GM08714 (cell line): ENCODE results near the gene RSF1.

Experiments used
- H3K4me3 ChIP-seq: fragments of 200-500 bp; sonication (Bioruptor generic); 2 replicates; pipeline ENCODE4 v1.5.1; 2014; ENCODE audit warnings: mild to moderate bottlenecking, low read length, inconsistent platforms
- ZNF274 ChIP-seq: IDR thresholded peaks from 2 replicates; pipeline ENCODE4 v1.6.1; 2012; ENCODE audit warnings: mild to moderate bottlenecking, low read depth, low read length

RSF1 gene

DNA sequence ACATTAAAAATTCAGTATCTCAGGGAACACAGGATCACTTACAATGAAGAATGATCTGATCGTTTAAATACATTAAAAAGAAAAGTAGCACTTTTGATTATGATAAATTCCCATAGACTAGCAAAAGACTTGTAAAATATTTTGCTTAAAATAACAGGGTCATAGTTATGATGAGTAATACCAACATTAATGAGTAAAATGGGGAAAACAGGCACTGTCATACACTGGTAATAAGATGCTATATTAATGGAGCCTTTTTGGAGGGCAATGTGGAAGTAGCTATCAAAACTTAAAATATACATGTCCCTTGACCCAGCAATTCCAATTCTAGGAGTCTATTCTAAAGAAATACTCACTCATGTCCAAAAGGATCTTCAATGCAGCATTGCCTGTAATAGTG lies 121.1 kb downstream of the RSF1 start:
- no peak for TF ChIP-seq ZNF274
- no peak overlapping the region for H3K4me3 ChIP-seq

DNA sequence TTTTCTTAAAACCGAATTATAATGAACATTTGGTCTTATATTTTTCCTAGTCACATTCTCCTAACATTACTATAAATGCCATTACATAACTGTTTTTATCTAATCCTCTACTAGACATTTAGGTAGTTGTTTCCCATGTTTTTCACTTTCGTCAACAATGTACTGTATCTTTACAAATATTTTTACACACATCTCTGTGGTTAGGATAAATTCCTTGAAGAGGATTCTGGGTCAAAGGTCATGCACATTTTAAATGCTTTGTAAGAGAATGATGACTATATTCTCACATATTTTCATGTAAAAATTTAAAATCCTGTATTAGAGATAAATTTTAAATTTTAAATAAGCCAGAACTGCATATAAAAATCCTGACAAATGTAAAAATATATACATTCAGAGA lies 121.6 kb downstream of the RSF1 start:
- TF ChIP-seq ZNF274, result no peak

DNA sequence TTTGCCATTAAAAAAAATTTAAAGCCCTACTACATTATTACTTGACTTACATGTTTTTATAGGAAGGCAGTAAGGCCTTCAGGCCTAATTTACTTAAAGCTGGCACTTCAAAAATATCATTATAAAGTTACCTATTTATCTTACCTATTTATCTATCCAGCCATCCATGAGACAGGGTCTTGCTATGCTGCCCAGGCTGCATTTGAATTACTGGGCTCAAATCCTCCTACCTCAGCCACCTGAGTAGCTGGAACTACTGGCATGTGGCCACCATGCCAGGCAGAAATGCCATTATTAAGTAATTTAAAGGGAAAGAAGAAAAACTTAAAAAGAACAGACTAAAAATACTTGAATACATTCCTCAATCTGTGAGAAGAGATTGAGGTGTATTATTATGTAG lies 122.7 kb downstream of the RSF1 start:
- no peak for TF ChIP-seq ZNF274
- H3K4me3 ChIP-seq, result no peak overlapping the region

More for the DNA sequence above, 121.6 kb downstream of the RSF1 start:
- H3K4me3 ChIP-seq, result no peak overlapping the region

DNA sequence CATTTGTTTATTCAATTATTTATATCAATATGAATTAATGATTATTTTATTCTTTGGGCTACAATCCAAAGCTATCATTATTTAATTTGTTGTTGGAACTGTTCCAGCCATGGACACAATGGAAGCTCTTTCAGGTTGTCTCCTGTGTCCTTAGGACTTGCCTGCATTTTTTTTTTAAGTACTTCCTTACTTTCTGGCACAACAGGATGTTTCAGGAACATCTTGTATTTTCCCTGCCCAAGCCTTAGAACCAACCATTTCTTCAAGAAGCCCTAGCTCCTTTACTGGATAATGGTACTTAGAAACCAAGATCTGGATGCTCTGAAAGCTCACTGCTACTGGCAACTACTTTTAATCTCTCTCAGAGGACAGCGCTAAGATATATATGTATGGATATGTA lies 125.1 kb downstream of the RSF1 start:
- H3K4me3 ChIP-seq, result no peak overlapping the region
- no peak for TF ChIP-seq ZNF274

DNA sequence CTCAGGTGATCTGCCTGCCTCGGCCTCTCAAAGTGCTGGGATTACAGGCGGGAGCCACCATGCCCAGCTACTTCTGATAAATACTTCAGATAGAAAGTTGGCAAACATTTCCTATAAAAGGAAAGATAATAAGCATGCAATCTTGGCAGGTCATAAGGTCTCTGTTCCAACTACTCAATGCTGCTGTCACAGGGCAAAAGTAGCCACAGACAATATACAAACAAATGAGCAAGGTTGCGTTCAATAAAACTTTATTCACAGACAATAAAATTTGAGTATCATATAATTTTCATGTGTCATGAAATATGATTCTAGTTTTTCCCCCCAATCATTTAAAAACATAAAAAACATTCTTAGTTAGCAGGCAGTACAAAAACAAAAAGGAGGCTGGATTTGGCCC lies 129.9 kb downstream of the RSF1 start:
- no peak overlapping the region for H3K4me3 ChIP-seq
- TF ChIP-seq ZNF274, result no peak

DNA sequence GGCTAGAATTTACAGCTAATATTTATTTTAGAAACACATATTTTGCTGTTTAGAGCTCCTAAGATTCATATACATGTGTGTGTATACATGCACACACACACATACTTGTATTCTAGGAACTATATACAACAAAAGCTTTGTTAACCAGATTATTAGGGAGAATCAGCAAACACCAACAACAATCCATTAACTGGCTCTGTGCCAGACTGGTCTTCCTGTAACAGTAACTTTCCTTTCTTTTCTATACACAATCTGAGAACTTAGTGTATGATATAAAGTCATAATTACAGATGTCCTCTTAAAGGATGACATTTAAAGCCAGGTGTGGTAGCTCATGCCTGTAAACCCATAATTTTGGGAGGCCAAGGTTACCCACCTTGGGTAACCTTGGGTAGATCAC lies 133.4 kb downstream of the RSF1 start:
- no peak for TF ChIP-seq ZNF274
- H3K4me3 ChIP-seq, result no peak overlapping the region

DNA sequence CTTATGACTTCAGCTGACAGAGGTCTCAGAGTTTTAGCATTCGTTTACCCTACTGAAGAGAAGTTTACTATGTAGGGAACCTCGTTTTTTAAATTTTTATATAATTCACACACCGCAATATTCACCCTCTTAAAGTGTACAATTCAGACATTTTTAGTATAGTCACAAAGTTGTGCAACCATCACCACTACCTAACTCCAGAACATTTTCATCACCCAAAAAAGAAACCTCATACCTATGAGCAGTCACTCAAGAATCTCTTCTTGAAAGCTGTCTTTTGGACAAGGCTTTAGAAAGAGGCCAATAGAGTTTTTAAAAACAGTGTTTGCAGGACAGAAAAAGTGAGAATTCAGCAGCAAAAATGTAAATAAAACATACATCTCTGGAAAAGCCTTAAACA lies 143.4 kb downstream of the RSF1 start:
- H3K4me3 ChIP-seq, result no peak overlapping the region
- TF ChIP-seq ZNF274, result no peak

DNA sequence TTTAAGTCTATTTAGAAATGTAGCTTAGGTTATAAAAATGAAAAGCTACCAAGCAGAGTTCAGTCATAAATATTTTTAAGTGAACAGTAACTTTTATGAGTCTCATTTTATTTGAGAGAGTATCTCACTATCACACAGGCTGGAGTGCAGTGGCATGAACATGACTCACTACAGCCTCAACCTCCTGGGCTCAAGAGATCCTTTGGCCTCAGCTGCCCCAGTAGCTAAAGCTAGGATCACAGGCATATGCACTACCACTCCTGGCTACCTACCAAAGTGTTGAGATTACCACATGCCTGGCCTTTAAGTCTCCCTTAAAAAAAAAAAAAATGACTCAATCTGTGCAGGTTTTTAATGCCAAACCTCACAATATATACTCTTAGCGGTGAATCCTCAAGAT lies 148.3 kb downstream of the RSF1 start:
- TF ChIP-seq ZNF274, result no peak
- no peak overlapping the region for H3K4me3 ChIP-seq

DNA sequence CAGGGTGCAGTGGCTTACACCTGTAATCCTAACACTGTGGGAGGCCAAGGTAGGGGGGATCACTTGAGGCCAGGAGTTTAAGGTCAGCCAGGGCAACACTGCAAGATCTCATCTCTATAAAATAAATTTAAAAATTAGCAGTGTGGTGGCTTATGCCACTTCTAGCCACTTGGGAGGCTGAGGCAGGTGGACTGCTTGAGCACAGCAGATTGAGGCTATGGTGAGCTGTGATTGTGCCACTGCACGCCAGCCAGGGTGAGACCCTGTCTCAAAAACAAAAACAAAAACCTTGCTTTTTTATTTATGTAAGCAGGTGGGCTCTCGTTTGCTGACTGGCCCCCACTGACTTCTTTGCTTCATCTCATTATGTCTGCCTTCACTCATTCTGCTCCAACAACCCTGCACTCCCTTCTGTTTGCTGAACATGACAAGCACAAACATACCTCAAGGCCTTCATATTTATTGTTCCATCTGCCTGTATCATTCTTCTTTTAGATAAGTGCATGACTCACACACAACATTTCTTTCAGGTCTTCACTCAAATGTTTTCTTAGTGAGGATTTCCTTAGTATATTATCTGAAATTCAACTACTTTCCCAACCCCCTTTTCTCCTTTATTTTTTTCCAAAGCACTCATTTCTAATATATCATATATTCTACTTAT lies 150.5 kb downstream of the RSF1 start:
- TF ChIP-seq ZNF274, result no peak
- no peak overlapping the region for H3K4me3 ChIP-seq

DNA sequence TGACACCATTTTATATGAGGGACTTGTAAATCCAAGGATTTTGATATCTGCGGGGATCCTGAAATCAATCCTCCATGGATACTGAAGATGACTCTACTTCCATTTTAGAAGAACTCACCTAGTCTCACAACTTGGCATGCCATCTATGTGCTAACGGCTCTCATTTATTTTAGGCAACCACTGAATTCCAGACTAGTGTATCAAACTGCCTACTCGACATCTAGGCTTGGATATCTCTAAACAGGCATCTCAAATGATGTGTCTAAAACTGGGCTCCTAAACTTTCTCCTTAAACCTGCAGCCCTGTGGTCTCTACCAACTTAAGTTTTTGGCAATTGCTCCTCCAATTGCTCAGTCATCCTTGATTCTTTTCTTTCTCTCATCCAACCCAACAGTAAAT lies 151.8 kb downstream of the RSF1 start:
- no peak for TF ChIP-seq ZNF274
- H3K4me3 ChIP-seq, result no peak overlapping the region

DNA sequence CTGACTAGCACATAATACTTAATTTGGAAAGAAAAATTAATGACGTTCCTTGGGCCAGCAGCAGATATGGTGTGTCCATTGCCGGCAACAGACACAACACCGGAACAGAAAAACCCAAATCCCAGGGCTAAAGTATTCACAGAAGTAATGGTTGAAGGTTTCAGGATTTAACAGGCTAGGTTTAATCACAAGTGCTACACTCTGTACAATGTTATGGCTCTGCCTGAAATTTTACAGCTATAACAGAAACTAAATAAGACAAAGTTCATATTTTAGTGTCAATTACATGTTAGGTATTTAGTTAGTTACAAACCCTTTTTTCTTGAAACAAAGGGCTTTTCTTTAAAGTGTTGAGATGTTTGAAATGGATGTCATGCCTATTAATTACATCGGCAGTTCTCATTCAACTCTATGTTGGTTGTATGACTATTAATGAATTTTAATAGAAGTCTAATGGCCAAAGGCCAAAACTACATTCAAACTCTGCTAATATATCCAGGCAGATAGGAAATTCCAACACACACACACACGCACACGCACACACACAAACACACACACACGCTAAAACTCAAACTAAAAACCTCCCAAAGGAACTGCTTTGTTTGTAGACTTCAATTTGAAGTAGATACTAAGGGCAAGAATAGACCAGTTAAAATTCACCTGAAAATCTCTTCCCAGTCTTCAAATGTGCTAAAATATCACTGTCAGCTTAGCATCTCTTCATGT lies 155.1 kb downstream of the RSF1 start:
- TF ChIP-seq ZNF274, result no peak
- H3K4me3 ChIP-seq, result no peak overlapping the region

DNA sequence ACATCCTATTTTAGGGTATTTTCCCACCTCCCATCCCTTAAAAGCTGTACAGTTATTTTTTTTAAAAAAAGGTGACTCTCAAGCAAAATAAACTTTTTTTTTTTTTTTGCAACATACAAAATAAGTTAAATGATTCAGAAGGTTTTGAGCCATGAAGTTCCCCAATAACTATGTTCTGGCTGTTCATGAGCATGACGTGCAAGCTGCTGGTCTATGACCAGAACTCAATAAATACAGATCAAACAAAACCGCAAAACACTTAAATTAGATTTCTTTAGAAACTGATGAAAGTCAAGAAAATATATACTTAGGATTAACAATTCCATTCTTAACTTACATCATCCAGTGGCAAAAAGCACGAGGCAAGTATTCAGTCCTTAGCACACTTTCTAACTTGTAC lies 158.9 kb downstream of the RSF1 start:
- no peak for TF ChIP-seq ZNF274
- no peak overlapping the region for H3K4me3 ChIP-seq

DNA sequence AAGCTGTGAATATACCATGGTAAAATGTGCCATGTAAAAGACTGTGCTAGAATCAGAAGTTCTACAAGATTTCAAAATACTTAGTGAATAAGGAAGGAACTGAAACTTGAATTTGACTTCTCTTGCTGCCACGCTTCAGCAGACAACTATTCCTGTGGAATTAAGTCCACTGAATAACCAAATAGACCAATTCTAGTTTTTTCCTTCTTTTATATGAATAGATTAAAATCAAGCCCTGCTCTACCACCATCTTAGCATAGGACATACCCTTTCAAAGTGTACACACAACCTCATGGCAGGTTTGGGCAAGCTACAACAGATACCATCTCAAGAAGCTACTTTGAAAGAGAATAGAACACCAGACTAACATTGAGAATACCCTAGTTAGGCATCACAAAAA lies 159.6 kb downstream of the RSF1 start:
- no peak overlapping the region for H3K4me3 ChIP-seq
- no peak for TF ChIP-seq ZNF274

DNA sequence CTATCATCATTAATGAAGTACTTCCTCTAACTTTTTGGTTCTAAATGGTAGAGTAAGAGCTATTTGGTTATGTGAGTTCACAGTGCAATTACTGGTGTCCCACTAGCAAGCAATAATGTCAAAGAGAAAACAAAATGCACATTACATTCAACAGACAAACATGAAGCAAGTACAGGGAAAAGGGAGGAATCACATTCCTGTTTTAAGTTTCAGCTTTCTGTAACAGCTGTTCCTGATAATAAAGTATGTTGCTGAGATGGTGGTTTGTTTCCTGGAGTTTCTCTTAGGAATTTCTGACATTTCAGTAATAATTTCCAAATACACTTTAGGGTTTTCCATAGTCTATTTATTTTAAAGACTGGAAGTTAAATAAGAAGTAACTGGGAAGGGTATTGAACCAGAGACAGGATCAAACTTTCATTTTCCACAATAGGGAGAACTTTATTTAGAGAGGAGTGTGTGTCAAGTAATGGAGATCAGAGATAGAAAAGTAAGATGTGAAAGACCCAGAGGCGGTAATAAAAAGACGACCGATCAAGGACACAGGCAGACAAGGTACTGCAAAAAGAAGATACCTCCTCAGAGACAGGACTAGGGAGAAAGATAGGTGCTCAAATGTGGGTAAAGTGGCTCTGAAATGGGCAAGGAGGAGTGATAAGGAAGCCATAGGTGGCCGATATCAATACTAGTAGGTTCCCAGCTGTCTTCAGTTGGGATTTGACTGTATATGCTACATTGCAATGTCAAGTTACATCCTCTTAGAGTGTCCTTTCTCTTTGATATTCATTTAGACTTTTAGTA lies 162.1 kb downstream of the RSF1 start:
- TF ChIP-seq ZNF274, result no peak
- no peak overlapping the region for H3K4me3 ChIP-seq

DNA sequence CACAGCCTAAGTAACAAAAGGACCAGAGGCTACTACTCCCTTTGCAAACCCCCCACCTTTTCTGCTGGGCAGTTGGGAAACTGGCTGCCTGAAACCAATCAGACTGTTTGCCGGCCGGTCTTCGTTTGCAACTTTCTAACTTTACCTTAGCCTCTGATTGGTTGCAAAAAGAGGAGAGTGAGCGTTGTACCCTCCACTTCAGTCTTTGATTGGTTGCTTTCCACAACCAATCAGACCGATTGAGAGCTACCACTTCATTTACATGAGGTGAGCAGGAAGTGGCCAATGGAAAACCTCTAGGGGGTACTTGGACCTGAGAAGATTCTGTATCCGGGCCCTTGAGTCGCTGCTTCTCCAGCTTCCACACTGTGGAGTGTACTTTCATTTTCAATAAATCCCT lies 164.2 kb downstream of the RSF1 start:
- H3K4me3 ChIP-seq, result no peak overlapping the region
- TF ChIP-seq ZNF274, result no peak
